Mucosa of descending colon (tissue), 3 donors: ENCODE results near the gene TBL3. TPM values are rescaled to one million over a fixed set of nuclear protein-coding genes. Genes with fewer than 3 reads are reported as not detected.
A peak's percentile ranks its signal among the peaks of the same experiment; 100 is the strongest.

Experiments used
- ATAC-seq: fragments of 200-7000 bp; cut with Tn5 transposase; one replicate; pipeline ENCODE4 v1.9.1; 2020; ENCODE audit warnings: mild to moderate bottlenecking, moderate library complexity
- DNase-seq, 3 donors: peaks; one replicate each; pipeline ENCODE4 v3.0.0-alpha.2; 2020
- H3K36me3 ChIP-seq: fragments of 200-600 bp; one replicate; pipeline ENCODE4 v1.8.0; 2021; ENCODE audit warnings: low read depth, mild to moderate bottlenecking
- H3K4me1 ChIP-seq: fragments of 200-600 bp; one replicate; pipeline ENCODE4 v1.8.0; 2021; ENCODE audit warnings: low read depth, mild to moderate bottlenecking
- H3K4me3 ChIP-seq: fragments of 200-600 bp; one replicate; pipeline ENCODE4 v1.8.0; 2021; ENCODE audit warnings: mild to moderate bottlenecking
- H3K9me3 ChIP-seq: fragments of 200-600 bp; one replicate; pipeline ENCODE4 v1.8.0; 2021; ENCODE audit warnings: mild to moderate bottlenecking
- intact Hi-C, 2 donors: fragments of 100-400 bp; cut with DNase I in 1 of 2; cut with micrococcal nuclease in 1 of 2; formaldehyde crosslinking; loops; one replicate each; pipeline versions ENCODE4 v1.11.0 to v1.11.1; 2022; cut with DNase I, micrococcal nuclease
- total RNA-seq, 3 donors: library from RNA; stranded (reverse); fragmentation: NEBNext Ultra II Directional in 2 of 3; extraction: Animal tissue kit (Norgen Biotek cat#: 25700) in 2 of 3; gene quantifications; one replicate each; pipeline versions ENCODE4 v1.2.1 to v1.2.4, GENCODE V29; 2021 to 2023
- TF ChIP-seq, protein P1 (sequence below): fragments of 200-600 bp; IDR thresholded peaks from one replicate; pipeline ENCODE4 v1.8.0; 2022; ENCODE audit warnings: antibody characterized with exemption, mild to moderate bottlenecking
- donor health status: DM: no; HTN: no; CAD: no; lungs with moderate emphysema.
- donor health status: DM: no; HTN: no; CAD: no.
- donor health status: DM: no; HTN: yes; CAD: no.

Gene TBL3
- total RNA-seq, 3 donors from 2014 or later: 21.6 to 25.5 (median 24.0) TPM

DNA sequence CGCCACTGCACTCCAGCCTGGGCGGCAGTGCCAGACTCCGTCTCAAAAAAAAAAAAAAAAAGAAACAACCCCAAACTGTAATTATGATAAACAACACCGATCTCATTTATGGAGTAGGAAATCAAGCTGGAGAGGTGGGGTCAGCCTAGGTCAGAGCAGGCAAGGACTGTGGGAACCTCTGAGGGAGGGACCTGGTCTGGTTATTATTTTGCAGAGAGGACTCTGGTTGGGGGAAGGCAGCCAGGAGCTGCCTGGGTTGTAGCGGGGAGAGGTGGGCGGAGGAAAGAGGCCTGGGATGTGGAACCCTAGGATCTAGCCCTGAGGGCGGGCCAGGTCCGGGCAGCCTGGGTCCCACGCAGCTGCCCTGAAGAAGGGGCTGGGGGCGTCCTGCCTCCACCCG, 42.7 kb upstream of the TBL3 start:
- no peaks in the 10 kb centered on the region for H3K9me3 ChIP-seq
- intact Hi-C loops: loop anchor here (5.0 to 10.0 kb wide), 2 partner anchors 64 to 67 kb away; no protein-coding TSS in a partner anchor
- ATAC-seq (peak; percentile 62), DNase-seq (peak in 2 of 3 donors; percentile 62 to 71)
- peak overlapping the region; percentile 24 for H3K4me3 ChIP-seq
- H3K36me3 ChIP-seq: no peaks in the 10 kb centered on the region
- TF ChIP-seq, protein P1, sequence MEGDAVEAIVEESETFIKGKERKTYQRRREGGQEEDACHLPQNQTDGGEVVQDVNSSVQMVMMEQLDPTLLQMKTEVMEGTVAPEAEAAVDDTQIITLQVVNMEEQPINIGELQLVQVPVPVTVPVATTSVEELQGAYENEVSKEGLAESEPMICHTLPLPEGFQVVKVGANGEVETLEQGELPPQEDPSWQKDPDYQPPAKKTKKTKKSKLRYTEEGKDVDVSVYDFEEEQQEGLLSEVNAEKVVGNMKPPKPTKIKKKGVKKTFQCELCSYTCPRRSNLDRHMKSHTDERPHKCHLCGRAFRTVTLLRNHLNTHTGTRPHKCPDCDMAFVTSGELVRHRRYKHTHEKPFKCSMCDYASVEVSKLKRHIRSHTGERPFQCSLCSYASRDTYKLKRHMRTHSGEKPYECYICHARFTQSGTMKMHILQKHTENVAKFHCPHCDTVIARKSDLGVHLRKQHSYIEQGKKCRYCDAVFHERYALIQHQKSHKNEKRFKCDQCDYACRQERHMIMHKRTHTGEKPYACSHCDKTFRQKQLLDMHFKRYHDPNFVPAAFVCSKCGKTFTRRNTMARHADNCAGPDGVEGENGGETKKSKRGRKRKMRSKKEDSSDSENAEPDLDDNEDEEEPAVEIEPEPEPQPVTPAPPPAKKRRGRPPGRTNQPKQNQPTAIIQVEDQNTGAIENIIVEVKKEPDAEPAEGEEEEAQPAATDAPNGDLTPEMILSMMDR: no peak
- peaks cover 13% of the 10 kb centered on the region for H3K4me1 ChIP-seq

DNA sequence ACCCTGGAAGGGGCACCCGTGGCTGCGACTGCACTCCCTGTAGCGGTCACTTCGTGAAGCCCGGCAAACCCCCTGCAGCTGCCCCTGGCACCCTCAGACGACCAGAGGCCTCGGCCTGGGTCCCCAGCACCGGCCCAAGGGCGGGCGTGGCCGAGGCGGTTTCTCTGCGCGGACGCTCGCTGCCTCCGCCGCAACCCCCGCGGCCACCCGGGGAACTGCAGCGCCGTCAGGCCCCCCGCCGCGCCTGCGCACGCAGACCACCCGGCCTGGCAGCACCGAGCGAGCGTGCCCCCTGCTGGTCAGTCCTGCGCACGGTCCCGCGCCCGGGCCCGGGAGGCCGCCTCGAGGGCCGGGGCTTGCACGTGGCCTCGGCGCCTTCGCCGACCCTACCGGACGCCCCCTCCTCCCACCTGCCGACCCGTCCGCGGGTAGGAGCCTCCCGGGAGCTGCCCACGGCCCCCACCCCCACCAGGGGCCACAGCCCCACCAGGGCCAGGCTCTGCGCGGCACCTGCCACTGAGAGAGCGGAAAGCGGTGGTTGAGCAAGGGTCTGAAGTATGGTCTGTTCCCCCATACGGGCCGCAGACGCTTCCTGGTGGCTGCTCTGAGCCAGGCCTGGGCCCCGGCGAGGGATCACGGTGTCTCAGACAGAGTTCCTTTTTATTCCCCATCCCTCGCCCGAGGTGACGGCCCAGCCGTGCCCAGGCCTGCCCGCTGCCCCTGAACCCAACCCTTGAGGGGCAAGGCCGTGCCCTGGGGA, 42.1 kb upstream of the TBL3 start:
- Histone ChIP-seq H3K36me3 (no peaks in the 10 kb centered on the region), H3K4me1 (peaks cover 13% of the 10 kb centered on the region), H3K4me3 (peak overlapping the region; percentile 24), H3K9me3 (no peaks in the 10 kb centered on the region)
- peak; percentile 98 for ATAC-seq
- intact Hi-C loops: loop anchor here (5.0 to 10.0 kb wide), 2 partner anchors 65 to 67 kb away; no protein-coding TSS in a partner anchor
- peak; percentile 91 to 96 (median 91) for DNase-seq
- TF ChIP-seq, protein P1: peak; percentile 99

DNA sequence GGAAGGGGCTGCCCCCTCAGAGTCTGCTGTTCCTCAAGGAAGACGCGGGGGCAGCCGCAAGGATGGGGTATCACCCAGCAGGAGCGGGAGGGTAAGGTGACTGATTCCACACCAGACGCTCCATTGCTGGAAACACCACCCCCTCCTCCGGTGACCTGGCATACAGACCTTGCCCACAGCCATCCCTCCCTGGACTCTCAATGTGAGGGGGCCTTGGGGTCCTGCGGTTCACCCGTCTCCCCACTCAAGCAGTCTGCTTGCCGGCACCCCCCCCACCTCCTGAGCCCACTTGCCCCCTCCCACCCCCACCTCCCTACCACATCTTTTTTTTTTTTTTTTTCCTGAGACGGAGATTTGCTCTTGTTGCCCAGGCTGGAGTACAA, 41.5 kb upstream of the TBL3 start:
- H3K4me1 ChIP-seq: peaks cover 13% of the 10 kb centered on the region
- intact Hi-C loops: no loop called here
- no peaks in the 10 kb centered on the region for H3K36me3 ChIP-seq
- TF ChIP-seq, protein P1: no peak
- ATAC-seq (no peak), DNase-seq (peak in 1 of 3 donors; percentile 46)
- H3K4me3 ChIP-seq: no peak overlapping the region
- H3K9me3 ChIP-seq: no peaks in the 10 kb centered on the region

DNA sequence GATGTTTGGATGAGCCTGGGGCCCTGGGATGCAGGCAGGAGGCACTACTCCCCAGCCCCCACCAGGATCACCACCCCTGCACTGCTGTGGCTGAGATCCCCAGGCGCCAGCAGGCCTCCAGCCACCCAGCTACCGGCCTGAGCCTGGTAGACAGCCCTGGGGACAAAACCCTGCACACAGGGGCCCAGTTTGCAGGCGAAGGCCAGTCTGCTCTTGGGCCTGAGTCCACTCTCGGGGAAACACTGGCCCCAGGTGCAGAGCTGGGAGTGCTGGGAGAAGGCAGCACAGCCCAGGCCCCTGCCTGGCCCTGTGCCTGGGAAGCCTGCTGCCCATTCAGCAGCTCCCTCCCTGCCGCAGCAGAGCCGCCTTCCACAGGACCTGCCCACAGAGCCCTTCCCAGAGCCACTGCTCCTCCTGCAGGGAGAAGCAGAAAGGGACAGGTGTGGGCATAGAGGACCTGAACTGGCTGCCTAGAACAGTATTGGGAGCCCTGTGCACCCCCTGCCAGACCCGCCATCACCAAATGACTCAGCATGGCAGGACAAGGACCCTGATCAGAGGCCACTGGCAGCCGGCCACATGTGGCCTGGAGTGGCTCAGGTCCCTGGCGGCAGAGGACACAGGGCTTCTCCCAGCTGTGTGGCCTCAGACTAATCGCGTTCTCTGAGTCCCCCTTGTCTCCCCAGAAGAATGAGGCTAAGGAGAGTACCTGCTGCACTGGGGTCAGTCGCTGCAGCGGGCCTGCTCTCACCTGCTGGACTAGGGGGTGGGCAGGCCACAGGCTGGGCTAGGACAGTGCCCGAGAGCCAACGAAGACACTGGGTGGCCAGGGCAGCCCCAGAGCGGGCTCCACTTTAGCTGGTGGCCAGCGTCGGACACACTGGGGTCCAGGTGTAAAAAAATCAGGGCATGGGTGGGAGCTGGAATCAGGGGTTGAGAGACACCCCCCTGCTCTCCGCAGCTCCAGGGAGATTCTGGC, 39.5 kb upstream of the TBL3 start:
- intact Hi-C loops: no loop called here
- Histone ChIP-seq H3K4me3 (no peak overlapping the region), H3K9me3 (no peaks in the 10 kb centered on the region), H3K4me1 (peaks cover 13% of the 10 kb centered on the region), H3K36me3 (no peaks in the 10 kb centered on the region)
- TF ChIP-seq, protein P1: no peak
- ATAC-seq (peak; percentile 67), DNase-seq (peak in 2 of 3 donors; percentile 61 to 69)

DNA sequence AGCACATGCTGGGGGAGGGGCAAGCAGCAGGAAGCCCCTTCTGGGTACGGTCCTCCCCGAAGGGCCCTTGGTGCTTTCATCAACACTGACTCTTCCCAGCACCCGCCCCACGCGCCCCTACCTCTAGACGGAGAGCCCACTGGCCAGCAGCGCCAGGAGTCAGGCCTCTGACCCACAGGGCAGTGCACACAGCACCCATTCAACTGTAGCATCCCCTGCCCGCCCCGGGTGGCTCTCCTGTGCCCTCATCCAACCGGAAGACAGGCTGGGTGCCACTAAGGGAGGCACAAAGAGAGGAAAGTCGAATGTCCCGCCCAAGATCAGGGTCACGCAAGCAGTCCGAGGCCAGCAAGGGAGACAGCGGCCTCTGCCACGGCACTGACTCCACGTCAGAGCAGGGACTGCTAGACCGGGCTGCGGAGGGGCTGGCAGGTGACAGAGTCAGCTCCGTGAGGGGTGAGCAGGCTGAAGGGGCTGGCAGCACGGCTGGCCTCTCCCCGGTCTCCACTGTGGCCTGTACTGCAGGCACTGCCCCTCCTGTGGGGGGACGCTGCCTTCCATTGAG, 38.7 kb upstream of the TBL3 start:
- ATAC-seq (no peak), DNase-seq (peak in 1 of 3 donors; percentile 29)
- TF ChIP-seq, protein P1: no peak
- no peaks in the 10 kb centered on the region for H3K36me3 ChIP-seq
- no peak overlapping the region for H3K4me3 ChIP-seq
- no peaks in the 10 kb centered on the region for H3K9me3 ChIP-seq
- H3K4me1 ChIP-seq: peaks cover 13% of the 10 kb centered on the region
- intact Hi-C loops: no loop called here
